ES-I3 (cell line): ENCODE results near the gene GNG7.
"Not testable (repeated sequence)": the region's sequence is repeated elsewhere in the genome, so short reads cannot be mapped to it uniquely, and the experiment has no call there.

Experiments
- H3K36me3 ChIP-seq: 2 replicates; pipeline ENCODE4 v1.6.1; 2013; ENCODE audit warnings: mild to moderate bottlenecking, low read length, control low read depth, moderate library complexity; ENCODE audit not compliant: insufficient read depth
- H3K4me1 ChIP-seq: 2 replicates; pipeline ENCODE4 v1.6.1; 2013; ENCODE audit warnings: mild to moderate bottlenecking, control low read depth, low read length; ENCODE audit not compliant: insufficient read depth
- H3K9ac ChIP-seq: 2 replicates; pipeline ENCODE4 v1.6.1; 2013; ENCODE audit warnings: low read depth, mild to moderate bottlenecking, low read length, moderate library complexity
- H3K9me3 ChIP-seq: 2 replicates; pipeline ENCODE4 v1.6.1; 2013; ENCODE audit warnings: mild to moderate bottlenecking, low read length, moderate library complexity; ENCODE audit not compliant: control insufficient read depth, insufficient read depth

Gene GNG7

DNA sequence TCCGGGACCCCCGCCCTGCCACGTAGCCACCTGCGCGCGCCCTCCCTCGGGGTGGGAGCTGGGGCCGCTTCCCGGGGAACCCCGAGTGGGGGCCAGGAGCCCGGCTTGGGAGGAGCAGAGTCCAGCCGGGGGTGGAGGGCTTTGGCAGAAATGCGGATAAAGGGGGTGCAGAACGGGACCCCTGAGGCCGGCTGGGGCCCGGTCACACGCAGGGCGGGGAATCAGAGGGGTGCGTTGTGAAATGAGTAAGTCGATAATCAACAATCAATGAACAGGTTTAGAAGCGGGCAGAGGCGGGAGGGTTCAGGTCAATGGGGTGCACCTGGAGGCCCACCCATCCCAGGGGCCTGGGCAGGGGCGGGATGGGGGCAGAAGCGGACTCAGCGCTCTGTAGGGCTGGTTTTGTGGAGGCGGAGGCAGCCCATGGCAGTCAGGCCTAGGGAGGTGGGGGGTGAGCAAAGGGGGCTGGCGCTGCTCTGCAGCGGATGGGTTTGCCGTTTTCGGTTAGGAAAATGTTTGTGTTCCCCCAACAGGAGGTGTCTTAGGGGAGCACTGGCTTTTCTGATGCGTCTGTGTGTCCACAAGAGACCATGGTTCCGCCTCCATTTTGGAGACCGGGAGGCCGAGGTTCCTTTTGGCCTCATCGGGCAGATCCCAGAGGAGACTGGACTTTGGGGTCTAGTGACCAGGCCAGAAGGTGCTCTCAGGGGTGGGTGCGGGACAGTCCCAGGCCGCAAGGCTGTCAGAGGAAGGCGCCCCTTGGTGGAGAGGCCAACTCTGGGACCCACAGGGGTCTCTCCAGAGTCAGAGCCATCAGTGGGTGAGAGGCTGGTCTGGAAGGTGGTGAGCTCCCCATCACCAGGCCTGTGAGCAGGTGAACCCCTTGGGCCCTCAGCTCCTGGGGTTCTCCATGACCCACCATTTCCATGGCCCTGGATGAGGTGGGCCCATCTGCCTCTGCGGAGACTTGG lies 19.4 kb upstream of the GNG7 start:
- no peaks in the 10 kb centered on the region for H3K9me3 ChIP-seq
- peaks cover 3% of the 10 kb centered on the region; the same call in 1 of the 2 replicates for H3K4me1 ChIP-seq
- no peaks in the 10 kb centered on the region for H3K36me3 ChIP-seq
- H3K9ac ChIP-seq = peak overlapping the region; percentile 58

GRCh38 chr19:2720777-2721569 lies 18.5 kb upstream of the GNG7 start, which contains the start of gene DIRAS1:
Gene DIRAS1 (minus strand): TSS chr19:2721372. CDS start chr19:2717806, 3,566 bp downstream.
- no peaks in the 10 kb centered on the region for H3K36me3 ChIP-seq
- H3K9ac ChIP-seq = peak within 1 kb of the TSS; percentile 70
- no peaks in the 10 kb centered on the region for H3K9me3 ChIP-seq
- H3K4me1 ChIP-seq = peaks cover 3% of the 10 kb centered on the region; the same call in 1 of the 2 replicates

- H3K36me3 ChIP-seq = no peaks in the 10 kb centered on the region
- H3K9ac ChIP-seq = peak overlapping the region; percentile 70
- H3K9me3 ChIP-seq = no peaks in the 10 kb centered on the region; the same call in 1 of the 2 replicates
- peaks cover 3% of the 10 kb centered on the region; the same call in 1 of the 2 replicates for H3K4me1 ChIP-seq
Measured at GRCh38 chr19:2719920-2720776, 17.7 kb upstream of the GNG7 start.

- no peaks in the 10 kb centered on the region; the same call in none of the 2 replicates for H3K9me3 ChIP-seq
- no peak overlapping the region for H3K9ac ChIP-seq
- H3K36me3 ChIP-seq = no peaks in the 10 kb centered on the region
- H3K4me1 ChIP-seq = peaks cover 3% of the 10 kb centered on the region; the same call in 1 of the 2 replicates
Measured at GRCh38 chr19:2719232-2719735, 16.8 kb upstream of the GNG7 start.

DNA sequence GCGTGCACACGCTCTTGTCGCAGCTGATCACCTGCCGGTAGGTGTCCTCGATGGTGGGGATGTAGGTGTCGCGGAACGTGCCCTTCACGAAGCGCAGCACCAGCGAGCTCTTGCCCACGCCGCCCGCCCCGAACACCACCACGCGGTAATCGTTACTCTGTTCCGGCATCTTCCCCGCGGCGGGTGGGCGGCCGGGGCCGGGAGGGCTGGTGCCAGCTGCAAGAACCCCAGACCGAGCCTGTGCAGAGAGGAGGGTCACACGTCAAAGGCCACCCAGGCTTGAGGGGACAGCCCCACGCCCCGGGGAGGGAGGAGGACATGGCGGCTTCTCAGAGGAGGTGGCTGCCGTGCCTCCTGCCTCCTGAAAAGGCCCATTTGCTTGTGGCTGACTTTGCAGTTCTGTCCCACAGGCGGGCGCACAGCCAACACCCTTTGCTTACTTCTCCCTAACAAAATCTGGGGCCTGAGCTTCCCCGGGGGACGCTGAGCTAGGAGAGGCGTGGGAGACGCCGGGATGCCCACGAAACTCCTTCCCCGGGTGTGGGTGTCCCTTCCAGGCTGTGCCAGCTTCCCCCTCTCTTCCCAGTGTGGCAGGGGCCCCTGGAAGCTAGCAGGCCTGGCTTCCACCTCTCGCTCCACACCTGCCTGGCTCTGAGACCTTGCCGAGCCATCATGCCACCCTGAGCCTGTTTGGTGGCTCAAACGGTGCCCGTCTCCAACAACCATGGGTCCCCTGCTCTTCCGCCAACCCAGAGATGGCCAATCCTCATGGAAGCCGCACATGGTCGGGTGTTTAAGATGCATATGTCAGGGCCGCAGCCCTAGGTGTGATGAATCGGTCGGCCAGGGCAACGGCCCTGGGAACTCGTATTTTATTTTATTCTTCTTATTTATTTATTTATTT lies 15.4 kb upstream of the GNG7 start:
- Histone ChIP-seq H3K9ac (no peak overlapping the region), H3K9me3 (no peaks in the 10 kb centered on the region; the same call in none of the 2 replicates), H3K4me1 (no peaks in the 10 kb centered on the region)

DNA sequence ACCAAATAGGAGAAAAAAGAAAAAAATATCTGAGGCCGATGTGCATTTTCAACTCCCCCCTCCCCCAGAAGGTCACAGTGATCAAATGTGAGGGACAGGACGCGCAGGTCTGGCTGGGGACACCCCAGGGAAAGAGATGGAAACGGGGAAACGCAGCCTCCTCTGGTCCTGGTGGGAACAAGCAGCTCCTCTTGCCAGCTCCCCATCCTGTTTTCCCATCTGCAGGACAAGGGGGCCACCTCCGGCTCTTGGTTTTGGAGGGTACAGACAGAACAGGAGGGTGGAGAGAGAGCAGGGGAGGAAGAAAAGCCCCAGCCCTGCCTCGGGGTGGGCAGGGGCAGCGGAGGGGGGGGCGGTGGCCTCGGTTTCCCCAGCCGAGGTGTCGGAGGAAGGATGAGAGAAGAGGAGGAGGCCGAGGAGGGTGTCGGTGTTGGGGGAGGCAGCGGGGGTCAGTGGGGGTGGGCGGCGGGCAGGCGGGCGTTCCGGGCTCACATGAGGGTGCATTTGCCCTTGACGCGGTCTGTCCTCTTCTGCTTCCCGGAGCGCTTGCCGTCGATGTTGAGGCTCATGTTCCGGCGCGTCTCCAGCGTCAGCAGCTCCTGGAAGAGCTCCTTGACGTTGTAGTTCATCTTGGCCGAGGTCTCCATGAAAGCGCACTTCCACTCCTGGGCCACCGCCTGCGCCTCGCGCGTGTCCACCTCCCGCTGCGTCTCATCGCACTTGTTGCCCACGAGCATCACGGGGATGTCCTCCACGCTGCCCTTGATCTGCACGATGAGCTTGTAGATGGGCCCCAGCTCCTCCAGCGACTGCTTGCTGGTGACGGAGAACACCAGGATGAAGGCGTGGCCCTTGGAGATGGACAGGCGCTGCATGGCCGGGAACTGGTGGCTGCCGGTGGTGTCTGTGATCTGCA lies 14.5 kb upstream of the GNG7 start:
- Histone ChIP-seq H3K4me1 (no peaks in the 10 kb centered on the region), H3K9ac (no peak overlapping the region), H3K9me3 (no peaks in the 10 kb centered on the region; the same call in none of the 2 replicates), H3K36me3 (no peaks in the 10 kb centered on the region)

More for the DNA sequence above, 15.4 kb upstream of the GNG7 start:
- H3K36me3 ChIP-seq = no peaks in the 10 kb centered on the region

- Histone ChIP-seq H3K36me3 (no peaks in the 10 kb centered on the region), H3K4me1 (no peaks in the 10 kb centered on the region), H3K9me3 (no peaks in the 10 kb centered on the region; the same call in none of the 2 replicates), H3K9ac (no peak overlapping the region)
Measured at GRCh38 chr19:2716275-2716650, 13.8 kb upstream of the GNG7 start.

- no peak overlapping the region for H3K9ac ChIP-seq
- H3K36me3 ChIP-seq = no peaks in the 10 kb centered on the region
- no peaks in the 10 kb centered on the region for H3K4me1 ChIP-seq
- no peaks in the 10 kb centered on the region; the same call in none of the 2 replicates for H3K9me3 ChIP-seq
Measured at GRCh38 chr19:2715470-2716274, 13.2 kb upstream of the GNG7 start.

DNA sequence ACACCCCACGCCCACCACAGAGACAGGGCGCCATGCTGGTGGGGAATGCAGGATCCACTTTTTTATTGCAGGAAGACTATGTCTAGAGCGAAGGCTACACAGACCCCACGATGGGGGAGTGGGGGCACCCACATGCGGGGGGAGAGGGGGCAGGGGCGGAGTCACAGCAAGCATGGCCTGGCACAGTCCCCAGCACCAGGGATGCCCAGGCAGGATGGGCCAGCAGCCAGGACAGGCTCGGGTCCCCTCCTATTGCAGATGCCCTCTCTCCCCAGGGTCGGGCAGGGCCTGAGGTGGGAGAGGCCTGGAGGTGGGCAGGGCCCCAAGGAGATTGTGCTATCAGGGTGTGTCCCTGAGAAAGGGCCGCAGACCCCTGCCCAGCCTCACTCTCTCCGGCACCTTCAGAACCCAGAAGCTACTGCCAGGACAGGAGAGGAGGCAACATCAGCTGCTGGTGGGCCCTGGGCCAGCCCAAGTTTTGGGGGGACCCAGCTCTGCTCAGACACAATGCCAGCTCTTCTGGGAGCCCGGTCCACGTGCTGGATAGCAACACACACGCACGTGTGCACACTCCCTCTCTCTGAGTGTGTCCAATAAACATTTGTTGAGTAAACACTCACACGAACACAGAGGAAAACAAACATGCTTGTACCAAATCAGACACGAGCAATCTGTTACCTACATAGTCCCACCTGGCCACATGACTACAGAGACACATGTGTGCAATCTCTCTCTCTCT lies 12.2 kb upstream of the GNG7 start:
- H3K9me3 ChIP-seq = no peaks in the 10 kb centered on the region; the same call in none of the 2 replicates
- no peaks in the 10 kb centered on the region for H3K36me3 ChIP-seq
- H3K9ac ChIP-seq = no peak overlapping the region
- H3K4me1 ChIP-seq = no peaks in the 10 kb centered on the region

- H3K4me1 ChIP-seq, H3K9ac ChIP-seq, H3K9me3 ChIP-seq, H3K36me3 ChIP-seq: not testable (repeated sequence)
Measured at GRCh38 chr19:2714102-2714501, 11.6 kb upstream of the GNG7 start.

DNA sequence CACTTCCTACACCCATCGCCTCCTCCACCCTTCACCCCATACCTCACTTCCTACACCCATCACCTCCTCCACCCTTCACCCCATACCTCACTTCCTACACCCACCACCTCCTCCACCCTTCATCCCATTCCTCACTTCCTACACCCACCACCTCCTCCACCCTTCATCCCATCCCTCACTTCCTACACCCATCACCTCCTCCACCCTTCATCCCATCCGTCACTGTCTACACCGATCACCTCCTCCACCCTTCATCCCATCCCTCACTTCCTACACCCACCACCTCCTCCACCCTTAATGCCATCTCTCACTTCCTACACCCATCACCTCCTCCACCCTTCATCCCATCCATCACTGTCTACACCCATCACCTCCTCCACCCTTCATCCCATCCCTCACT lies 10.7 kb upstream of the GNG7 start:
- not testable (repeated sequence) for H3K9ac ChIP-seq, H3K36me3 ChIP-seq, H3K9me3 ChIP-seq, H3K4me1 ChIP-seq
